GM12878 (cell line): ENCODE results near the gene WDR93. TPM values are rescaled to one million over a fixed set of nuclear protein-coding genes. Genes with fewer than 3 reads are reported as not detected.

ENCODE experiments used
- BHLHE40 ChIP-seq, 2 experiments: fragments of 450-650 bp in 1 of 2; IDR thresholded peaks; 2 replicates each; pipeline ENCODE4 v1.6.1; 2011 to 2017; ENCODE audit warnings: low read depth in 2 of 2, borderline replicate concordance in 1 of 2, improper control_type of control experiment in 1 of 2, low read length in 1 of 2, mild to moderate bottlenecking in 1 of 2
- EP300 ChIP-seq, 2 experiments: fragments of 150-350 bp in 1 of 2; IDR thresholded peaks; 2 replicates each; pipeline ENCODE4 v1.6.1; 2011 to 2012; ENCODE audit warnings: low read depth in 2 of 2, low read length in 2 of 2, borderline replicate concordance in 1 of 2, improper control_type of control experiment in 1 of 2, inconsistent platforms in 1 of 2; ENCODE audit not compliant: control insufficient read depth in 1 of 2
- MYB ChIP-seq: fragments of 150-350 bp; IDR thresholded peaks from 2 replicates; pipeline ENCODE4 v1.6.1; 2014; ENCODE audit warnings: mild to moderate bottlenecking, low read depth, low read length, borderline replicate concordance
- PAX8 ChIP-seq: fragments of 450-650 bp; IDR thresholded peaks from 2 replicates; pipeline ENCODE4 v1.6.1; 2017; ENCODE audit warnings: mild to moderate bottlenecking, moderate library complexity
- polyA plus RNA-seq, 11 experiments: library from polyadenylated mRNA; depleted of rRNA in 4 of 11; unstranded in 6 of 11; stranded (reverse) in 5 of 11; fragments of >200 nt; fragmentation: Nextera tagmentation in 4 of 11; fragmentation: Illumina TruSeq in 1 of 11; extraction: Ambion mirVana in 4 of 11; extraction: Trizol in 1 of 11; gene quantifications; 1 replicate in 1 of 11; 2 replicates in 10 of 11; pipeline versions ENCODE4 v1.2.1 to v1.2.3, GENCODE V29; 2011 to 2016; ENCODE audit warnings: inconsistent platforms in 2 of 11, missing spikeins in 2 of 11, low read depth in 1 of 11
- total RNA-seq, 4 experiments: library from RNA; depleted of rRNA in 3 of 4; stranded (reverse); fragments of >200 nt in 3 of 4; fragmentation: Illumina TruSeq in 1 of 4; extraction: Trizol in 1 of 4; gene quantifications; 2 replicates each; pipeline versions ENCODE4 v1.2.1 to v1.2.3, GENCODE V29; 2013 to 2021
- TF ChIP-seq, protein P1 (sequence below): fragments of 450-650 bp; formaldehyde crosslinking; IDR thresholded peaks from 2 replicates; pipeline ENCODE4 v1.4.0; 2022; ENCODE audit warnings: mild to moderate bottlenecking, moderate library complexity
- TF ChIP-seq, protein P2 (sequence below): fragments of 450-650 bp; IDR thresholded peaks from 2 replicates; pipeline ENCODE4 v1.6.1; 2017; ENCODE audit warnings: mild to moderate bottlenecking, low read depth, inconsistent platforms; ENCODE audit not compliant: poor library complexity, severe bottlenecking
- TF ChIP-seq, protein P3 (sequence below): fragments of 450-650 bp; IDR thresholded peaks from 2 replicates; pipeline ENCODE4 v1.6.1; 2017; ENCODE audit warnings: mild to moderate bottlenecking

The WDR93 gene
- total and polyA plus RNA-seq, 10 of the 15 experiments (the other 5 are each of a cell fraction or from before 2014, with no cell fraction given): not detected

DNA sequence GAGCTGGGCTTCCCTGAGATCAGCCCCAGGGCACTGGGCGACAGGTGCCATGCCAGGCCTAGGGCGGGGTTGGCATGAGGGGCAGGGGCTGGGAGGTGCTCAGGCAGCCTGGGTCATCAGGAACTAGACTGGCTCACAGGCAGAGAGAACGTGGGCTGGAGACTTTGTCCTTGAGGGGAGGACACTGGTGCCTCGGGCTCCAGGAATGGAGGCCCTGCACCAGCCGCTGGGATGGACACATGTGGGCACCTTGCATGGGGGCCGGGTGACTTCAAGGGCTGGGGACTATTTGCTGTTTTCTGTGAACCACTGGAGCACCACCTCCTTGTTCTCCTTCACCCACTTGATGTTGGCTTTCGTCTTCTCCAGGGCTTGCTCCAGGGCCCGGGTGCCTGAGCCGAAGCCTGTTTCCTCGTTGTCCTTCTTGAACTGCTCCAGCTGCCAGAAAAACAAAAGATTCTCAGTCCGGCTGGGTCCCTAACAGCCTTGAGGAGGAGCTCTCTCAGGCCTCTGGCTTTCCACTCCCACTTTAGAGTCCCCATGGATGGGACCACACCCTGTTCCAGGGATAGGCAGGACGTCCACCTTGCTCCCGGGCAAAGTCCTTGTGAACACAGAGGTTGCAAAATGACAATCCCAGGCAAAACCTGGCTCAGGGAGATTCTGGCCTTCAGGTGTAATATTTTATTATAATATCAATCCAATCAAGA is 94.6 kb downstream of the WDR93 start (continued):
- TF ChIP-seq BHLHE40 (IDR thresholded peaks at IDR 0.05; ENCODE audit: borderline replicate concordance in 1 of 2, low read depth in 2 of 2, low read length in 1 of 2) (no peak), PAX8 (no peak), EP300 (IDR thresholded peaks at IDR 0.05; ENCODE audit: borderline replicate concordance in 1 of 2, control insufficient read depth in 1 of 2, low read depth in 2 of 2, low read length in 2 of 2) (no peak), MYB (no peak)
- TF ChIP-seq, protein P1, sequence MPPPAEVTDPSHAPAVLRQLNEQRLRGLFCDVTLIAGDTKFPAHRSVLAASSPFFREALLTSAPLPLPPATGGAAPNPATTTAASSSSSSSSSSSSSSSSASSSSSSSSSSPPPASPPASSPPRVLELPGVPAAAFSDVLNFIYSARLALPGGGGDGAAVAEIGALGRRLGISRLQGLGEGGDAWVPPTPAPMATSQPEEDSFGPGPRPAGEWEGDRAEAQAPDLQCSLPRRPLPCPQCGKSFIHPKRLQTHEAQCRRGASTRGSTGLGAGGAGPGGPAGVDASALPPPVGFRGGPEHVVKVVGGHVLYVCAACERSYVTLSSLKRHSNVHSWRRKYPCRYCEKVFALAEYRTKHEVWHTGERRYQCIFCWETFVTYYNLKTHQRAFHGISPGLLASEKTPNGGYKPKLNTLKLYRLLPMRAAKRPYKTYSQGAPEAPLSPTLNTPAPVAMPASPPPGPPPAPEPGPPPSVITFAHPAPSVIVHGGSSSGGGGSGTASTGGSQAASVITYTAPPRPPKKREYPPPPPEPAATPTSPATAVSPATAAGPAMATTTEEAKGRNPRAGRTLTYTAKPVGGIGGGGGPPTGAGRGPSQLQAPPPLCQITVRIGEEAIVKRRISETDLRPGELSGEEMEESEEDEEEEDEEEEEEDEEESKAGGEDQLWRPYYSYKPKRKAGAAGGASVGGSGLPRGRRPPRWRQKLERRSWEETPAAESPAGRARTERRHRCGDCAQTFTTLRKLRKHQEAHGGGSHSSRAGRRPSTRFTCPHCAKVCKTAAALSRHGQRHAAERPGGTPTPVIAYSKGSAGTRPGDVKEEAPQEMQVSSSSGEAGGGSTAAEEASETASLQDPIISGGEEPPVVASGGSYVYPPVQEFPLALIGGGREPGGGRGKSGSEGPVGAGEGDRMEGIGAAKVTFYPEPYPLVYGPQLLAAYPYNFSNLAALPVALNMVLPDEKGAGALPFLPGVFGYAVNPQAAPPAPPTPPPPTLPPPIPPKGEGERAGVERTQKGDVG (CRISPR knock-in tag): no peak
- TF ChIP-seq, protein P2, sequence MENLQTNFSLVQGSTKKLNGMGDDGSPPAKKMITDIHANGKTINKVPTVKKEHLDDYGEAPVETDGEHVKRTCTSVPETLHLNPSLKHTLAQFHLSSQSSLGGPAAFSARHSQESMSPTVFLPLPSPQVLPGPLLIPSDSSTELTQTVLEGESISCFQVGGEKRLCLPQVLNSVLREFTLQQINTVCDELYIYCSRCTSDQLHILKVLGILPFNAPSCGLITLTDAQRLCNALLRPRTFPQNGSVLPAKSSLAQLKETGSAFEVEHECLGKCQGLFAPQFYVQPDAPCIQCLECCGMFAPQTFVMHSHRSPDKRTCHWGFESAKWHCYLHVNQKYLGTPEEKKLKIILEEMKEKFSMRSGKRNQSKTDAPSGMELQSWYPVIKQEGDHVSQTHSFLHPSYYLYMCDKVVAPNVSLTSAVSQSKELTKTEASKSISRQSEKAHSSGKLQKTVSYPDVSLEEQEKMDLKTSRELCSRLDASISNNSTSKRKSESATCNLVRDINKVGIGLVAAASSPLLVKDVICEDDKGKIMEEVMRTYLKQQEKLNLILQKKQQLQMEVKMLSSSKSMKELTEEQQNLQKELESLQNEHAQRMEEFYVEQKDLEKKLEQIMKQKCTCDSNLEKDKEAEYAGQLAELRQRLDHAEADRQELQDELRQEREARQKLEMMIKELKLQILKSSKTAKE: no peak
- TF ChIP-seq, protein P3, sequence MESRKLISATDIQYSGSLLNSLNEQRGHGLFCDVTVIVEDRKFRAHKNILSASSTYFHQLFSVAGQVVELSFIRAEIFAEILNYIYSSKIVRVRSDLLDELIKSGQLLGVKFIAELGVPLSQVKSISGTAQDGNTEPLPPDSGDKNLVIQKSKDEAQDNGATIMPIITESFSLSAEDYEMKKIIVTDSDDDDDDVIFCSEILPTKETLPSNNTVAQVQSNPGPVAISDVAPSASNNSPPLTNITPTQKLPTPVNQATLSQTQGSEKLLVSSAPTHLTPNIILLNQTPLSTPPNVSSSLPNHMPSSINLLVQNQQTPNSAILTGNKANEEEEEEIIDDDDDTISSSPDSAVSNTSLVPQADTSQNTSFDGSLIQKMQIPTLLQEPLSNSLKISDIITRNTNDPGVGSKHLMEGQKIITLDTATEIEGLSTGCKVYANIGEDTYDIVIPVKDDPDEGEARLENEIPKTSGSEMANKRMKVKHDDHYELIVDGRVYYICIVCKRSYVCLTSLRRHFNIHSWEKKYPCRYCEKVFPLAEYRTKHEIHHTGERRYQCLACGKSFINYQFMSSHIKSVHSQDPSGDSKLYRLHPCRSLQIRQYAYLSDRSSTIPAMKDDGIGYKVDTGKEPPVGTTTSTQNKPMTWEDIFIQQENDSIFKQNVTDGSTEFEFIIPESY: no peak
